Aorta (tissue), 5 donors: ENCODE measurements around the gene SLC17A4. TPM values are rescaled to one million over a fixed set of nuclear protein-coding genes. Genes with fewer than 3 reads are reported as not detected.

Source experiments
- ATAC-seq: fragments of 200-7000 bp; cut with Tn5 transposase; one replicate; pipeline ENCODE4 v1.9.1; 2022; ENCODE audit warnings: moderate library complexity; ENCODE audit not compliant: low FRiP score
- DNase-seq, 2 donors: peaks; one replicate each; pipeline ENCODE4 v3.0.0-alpha.2; 2020
- H3K27ac ChIP-seq, 2 donors: one replicate each; pipeline ENCODE4 v1.5.1; 2013; ENCODE audit warnings: low read length in 2 of 2, mild to moderate bottlenecking in 2 of 2, moderate library complexity in 2 of 2, control low read depth in 1 of 2, inconsistent platforms in 1 of 2, low read depth in 1 of 2
- H3K27me3 ChIP-seq, 2 donors: one replicate each; pipeline ENCODE4 v1.6.1; 2013; ENCODE audit warnings: control low read depth in 1 of 2, low read length in 1 of 2, mild to moderate bottlenecking in 1 of 2, moderate library complexity in 1 of 2; ENCODE audit not compliant: insufficient read depth in 2 of 2, control insufficient read depth in 1 of 2
- H3K36me3 ChIP-seq, 2 donors: one replicate each; pipeline ENCODE4 v1.6.1; 2013; ENCODE audit warnings: control low read depth in 1 of 2, low read length in 1 of 2, mild to moderate bottlenecking in 1 of 2; ENCODE audit not compliant: insufficient read depth in 2 of 2, control insufficient read depth in 1 of 2
- H3K4me1 ChIP-seq, 2 donors: one replicate each; pipeline ENCODE4 v1.6.1; 2013; ENCODE audit warnings: low read length in 2 of 2, control low read depth in 1 of 2, mild to moderate bottlenecking in 1 of 2, moderate library complexity in 1 of 2; ENCODE audit not compliant: insufficient read depth in 2 of 2, control insufficient read depth in 1 of 2
- H3K4me3 ChIP-seq, 2 donors: one replicate each; pipeline ENCODE4 v1.5.1; 2013; ENCODE audit warnings: low read length in 2 of 2, control low read depth in 1 of 2, mild to moderate bottlenecking in 1 of 2
- H3K9me3 ChIP-seq: one replicate; pipeline ENCODE4 v1.6.1; 2013; ENCODE audit warnings: mild to moderate bottlenecking, low read length; ENCODE audit not compliant: control insufficient read depth
- WGBS, 2 donors: extraction: QIAGEN DNeasy Blood & Tissue Kit; methylation state at CpG; one replicate each; pipeline ENCODE4 v1.1.7; 2013; 5-methylcytosine and 5-hydroxymethylcytosine counted together
- intact Hi-C, 2 donors: fragments of 100-400 bp; cut with DNase I; formaldehyde crosslinking; loops; one replicate each; pipeline versions ENCODE4 v1.14.2 to v1.15.0; 2022
- polyA plus RNA-seq, 2 donors: library from polyadenylated mRNA; stranded (reverse); fragments of 200-250 nt; gene quantifications; one replicate each; pipeline ENCODE4 v1.2.3, GENCODE V29; 2013
- total RNA-seq, 2 donors: library from RNA; stranded (reverse); fragmentation: NEBNext Ultra II Directional; extraction: Animal tissue kit (Norgen Biotek cat#: 25700); gene quantifications; one replicate each; pipeline ENCODE4 v1.2.1, GENCODE V29; 2021
- donor health status: healthy with polysubstance abuse.
- donor health status: Bipolar disorder and iron deficiency.
- donor health status: DM: no; HTN: no; CAD: no.
- donor health status: DM: no; HTN: no; CAD: no.
- donor health status: DM: yes; HTN: yes; CAD: no.

Gene SLC17A4
- total and polyA plus RNA-seq, 4 donors = 0.10 to 1.3 TPM; not detected in 2

GRCh38 chr6:25816252-25816651, 61.7 kb downstream of the SLC17A4 start:
- no peaks in the 10 kb centered on the region for H3K4me1 ChIP-seq
- H3K4me3 ChIP-seq = no peak overlapping the region
- ATAC-seq (no peak), DNase-seq (no peak)
- intact Hi-C loops = no loop called here
- 99 to 100% methylated on average over 2 of the region's 2 CpGs for WGBS, 2 donors
- H3K9me3 ChIP-seq = no peaks in the 10 kb centered on the region
- H3K27me3 ChIP-seq = no peaks in the 10 kb centered on the region
- H3K36me3 ChIP-seq = no peaks in the 10 kb centered on the region
- no peak overlapping the region for H3K27ac ChIP-seq

GRCh38 chr6:25821341-25821740, 66.8 kb downstream of the SLC17A4 start:
- DNase-seq (no peak), ATAC-seq (no peak)
- Histone ChIP-seq H3K4me1 (no peaks in the 10 kb centered on the region), H3K4me3 (no peak overlapping the region), H3K36me3 (no peaks in the 10 kb centered on the region), H3K27ac (no peak overlapping the region), H3K27me3 (no peaks in the 10 kb centered on the region), H3K9me3 (no peaks in the 10 kb centered on the region)
- intact Hi-C loops = no loop called here

- H3K4me1 ChIP-seq = no peaks in the 10 kb centered on the region
- H3K4me3 ChIP-seq = no peak overlapping the region
- no peaks in the 10 kb centered on the region for H3K36me3 ChIP-seq
- no peak for ATAC-seq
- intact Hi-C loops = no loop called here
- WGBS, 2 donors = 94 to 100% methylated on average over 1 of the region's 1 CpG
- H3K27ac ChIP-seq = no peak overlapping the region
- H3K27me3 ChIP-seq = no peaks in the 10 kb centered on the region
- H3K9me3 ChIP-seq = no peaks in the 10 kb centered on the region
- no peak for DNase-seq
These were observed 74.8 kb downstream of the SLC17A4 start for GRCh38 chr6:25829375-25829774.

- Histone ChIP-seq H3K27ac (no peak overlapping the region), H3K4me1 (no peaks in the 10 kb centered on the region), H3K9me3 (no peaks in the 10 kb centered on the region), H3K36me3 (no peaks in the 10 kb centered on the region), H3K27me3 (no peaks in the 10 kb centered on the region), H3K4me3 (no peak overlapping the region)
- ATAC-seq = no peak
- DNase-seq = no peak
- WGBS, 2 donors = 67 to 77% methylated on average over 4 of the region's 4 CpGs
- intact Hi-C loops = no loop called here
These were observed 75.9 kb downstream of the SLC17A4 start for GRCh38 chr6:25830458-25830857.

Other genes starting within 250 kb of the SLC17A4 start
- gene SCGN, start 102.5 kb upstream of the SLC17A4 start, total RNA-seq = not detected
- gene SCGN, start 102.5 kb upstream of the SLC17A4 start, polyA plus RNA-seq = 1 to 10 TPM; 1.1 to 3.1 TPM
- gene SLC17A1, start 77.3 kb downstream of the SLC17A4 start, total RNA-seq = not detected
- not detected for gene SLC17A1, start 77.3 kb downstream of the SLC17A4 start, polyA plus RNA-seq
- not detected for gene SLC17A3, start 119.5 kb downstream of the SLC17A4 start, total RNA-seq
- not detected for gene SLC17A3, start 119.5 kb downstream of the SLC17A4 start, polyA plus RNA-seq
- gene SLC17A2, start 175.9 kb downstream of the SLC17A4 start, total RNA-seq = not detected
- gene SLC17A2, start 175.9 kb downstream of the SLC17A4 start, polyA plus RNA-seq = not detected
- 10 to 100 TPM; 24.3 to 24.8 TPM for gene TRIM38, start 208.1 kb downstream of the SLC17A4 start, total RNA-seq
- 10 to 100 TPM in 1 of 2 donors, 1 to 10 TPM in 1; 6.4 to 11.9 TPM for gene TRIM38, start 208.1 kb downstream of the SLC17A4 start, polyA plus RNA-seq